Omental fat pad (tissue), 4 donors: ENCODE measurements around the gene COL4A1. TPM values are rescaled to one million over a fixed set of nuclear protein-coding genes. Genes with fewer than 3 reads are reported as not detected.

Experiments used
- ATAC-seq: fragments of 150-250 bp; one replicate; pipeline ENCODE4 v1.9.1; 2016; ENCODE audit warnings: mild to moderate bottlenecking, moderate library complexity; ENCODE audit not compliant: low FRiP score
- DNase-seq: peaks from one replicate; pipeline ENCODE4 v3.0.0-alpha.2; 2019; ENCODE audit warnings: low spot score
- total RNA-seq, 4 donors: library from RNA; depleted of rRNA; stranded (reverse); fragments of >200 nt; gene quantifications; one replicate each; pipeline ENCODE4 v1.1.0, GENCODE V29; 2016
- TF ChIP-seq, protein P1 (sequence below), 3 donors: fragments of 450-650 bp; IDR thresholded peaks; one replicate each; pipeline ENCODE4 v1.5.1; 2016 to 2017; ENCODE audit warnings: antibody characterized with exemption in 3 of 3, mild to moderate bottlenecking in 3 of 3, moderate library complexity in 2 of 3

The COL4A1 gene
- total RNA-seq, 4 donors from 2014 or later, result 611 to 1,113 (median 995) TPM

DNA sequence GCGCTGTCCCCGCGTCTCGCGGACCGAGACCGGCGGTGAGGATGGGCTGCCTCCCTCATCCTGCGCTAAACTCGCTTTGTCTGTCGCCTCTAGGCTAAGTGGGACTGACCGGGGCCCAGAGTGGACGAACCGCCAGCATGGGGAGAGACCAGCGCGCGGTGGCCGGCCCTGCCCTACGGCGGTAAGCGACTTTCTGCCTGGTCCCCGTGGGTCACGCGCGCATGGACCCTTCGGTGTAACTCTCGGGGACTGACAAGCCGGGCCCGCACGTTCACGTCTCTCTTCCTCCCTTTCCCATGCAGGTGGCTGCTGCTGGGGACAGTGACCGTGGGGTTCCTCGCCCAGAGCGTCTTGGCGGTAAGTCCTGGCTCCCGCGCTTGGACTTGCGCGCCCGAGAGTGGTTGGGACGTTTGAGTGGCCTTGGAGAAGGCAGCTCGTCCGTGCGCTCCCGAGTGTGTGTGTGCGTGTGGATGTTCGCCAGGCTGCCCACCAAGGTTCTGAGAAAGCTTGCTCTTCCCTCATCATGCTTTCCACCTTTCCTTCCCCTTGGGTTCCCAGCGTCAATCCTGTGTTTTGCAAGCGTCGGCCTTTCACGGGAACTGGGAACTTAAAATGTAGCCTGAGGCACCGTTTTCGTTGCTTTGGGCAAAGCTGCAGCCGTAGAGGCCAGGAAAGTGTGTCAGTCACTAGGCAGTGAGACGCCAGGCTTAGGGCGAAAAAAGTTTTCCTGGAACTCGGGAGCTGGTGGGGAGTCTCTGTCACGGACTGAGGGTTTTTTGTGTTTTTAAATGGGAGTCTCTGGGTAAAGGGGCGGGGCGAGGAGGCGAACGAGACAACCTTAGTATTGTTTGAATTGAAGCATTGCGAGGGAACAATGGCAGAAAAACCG, 1.1 kb upstream of the COL4A1 start:
- TF ChIP-seq, protein P1, sequence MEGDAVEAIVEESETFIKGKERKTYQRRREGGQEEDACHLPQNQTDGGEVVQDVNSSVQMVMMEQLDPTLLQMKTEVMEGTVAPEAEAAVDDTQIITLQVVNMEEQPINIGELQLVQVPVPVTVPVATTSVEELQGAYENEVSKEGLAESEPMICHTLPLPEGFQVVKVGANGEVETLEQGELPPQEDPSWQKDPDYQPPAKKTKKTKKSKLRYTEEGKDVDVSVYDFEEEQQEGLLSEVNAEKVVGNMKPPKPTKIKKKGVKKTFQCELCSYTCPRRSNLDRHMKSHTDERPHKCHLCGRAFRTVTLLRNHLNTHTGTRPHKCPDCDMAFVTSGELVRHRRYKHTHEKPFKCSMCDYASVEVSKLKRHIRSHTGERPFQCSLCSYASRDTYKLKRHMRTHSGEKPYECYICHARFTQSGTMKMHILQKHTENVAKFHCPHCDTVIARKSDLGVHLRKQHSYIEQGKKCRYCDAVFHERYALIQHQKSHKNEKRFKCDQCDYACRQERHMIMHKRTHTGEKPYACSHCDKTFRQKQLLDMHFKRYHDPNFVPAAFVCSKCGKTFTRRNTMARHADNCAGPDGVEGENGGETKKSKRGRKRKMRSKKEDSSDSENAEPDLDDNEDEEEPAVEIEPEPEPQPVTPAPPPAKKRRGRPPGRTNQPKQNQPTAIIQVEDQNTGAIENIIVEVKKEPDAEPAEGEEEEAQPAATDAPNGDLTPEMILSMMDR (IDR thresholded peaks at IDR 0.05), result no peak
- DNase-seq (no peak), ATAC-seq (no peak)

DNA sequence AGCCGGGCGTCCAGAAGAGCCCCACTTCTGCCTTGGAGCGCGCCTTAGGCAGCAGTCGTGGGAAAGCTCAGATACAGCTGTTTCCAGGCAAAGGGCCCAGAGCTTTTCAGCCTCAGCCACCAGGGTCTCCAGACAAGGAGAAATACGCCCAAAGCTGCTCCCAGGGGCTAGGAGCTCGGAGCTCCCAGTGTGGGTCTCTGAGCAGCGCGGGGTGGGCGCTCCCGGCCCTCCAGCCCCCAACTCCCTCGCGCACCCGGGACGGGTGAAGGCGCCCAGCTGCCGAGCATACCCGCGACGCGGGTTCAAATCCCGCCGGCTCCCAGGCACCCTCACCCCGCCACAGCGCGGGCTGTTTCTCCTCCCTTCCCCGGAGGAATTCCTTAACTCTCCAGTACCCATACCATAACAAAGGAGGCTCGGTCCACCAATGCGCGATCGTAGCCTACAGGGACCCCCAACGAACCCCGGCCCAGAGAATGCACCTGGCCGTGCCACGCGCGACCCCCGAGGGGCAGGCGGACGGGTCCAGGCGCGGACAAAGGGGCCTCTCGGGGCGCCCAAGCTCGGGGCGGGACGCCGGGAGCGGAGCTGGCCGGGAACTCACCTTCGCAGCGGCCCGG, 507 bp downstream of the COL4A1 start:
- ATAC-seq (no peak), DNase-seq (no peak)
- TF ChIP-seq, protein P1 (IDR thresholded peaks at IDR 0.05), result no peak

DNA sequence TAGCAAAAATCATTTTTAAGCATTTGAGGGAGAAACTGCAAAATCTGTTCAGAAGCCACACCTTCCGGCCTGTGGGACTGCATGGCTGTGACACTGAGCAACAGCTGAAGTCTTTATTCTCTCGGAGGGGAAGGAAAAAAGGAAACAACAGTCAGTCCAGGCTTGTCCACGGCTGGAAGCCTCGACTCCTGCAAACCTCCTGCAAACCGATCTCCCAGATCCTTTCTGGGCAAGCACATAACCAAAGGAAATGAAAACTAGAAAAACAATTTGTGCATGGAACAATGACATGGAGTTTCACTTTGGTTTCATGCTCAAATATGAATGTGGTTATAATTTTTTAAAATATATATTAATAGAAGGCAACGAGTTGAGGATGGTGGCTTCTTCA, 1.0 kb downstream of the COL4A1 start:
- no peak for DNase-seq
- no peak for ATAC-seq
- TF ChIP-seq, protein P1 (IDR thresholded peaks at IDR 0.05), result no peak

DNA sequence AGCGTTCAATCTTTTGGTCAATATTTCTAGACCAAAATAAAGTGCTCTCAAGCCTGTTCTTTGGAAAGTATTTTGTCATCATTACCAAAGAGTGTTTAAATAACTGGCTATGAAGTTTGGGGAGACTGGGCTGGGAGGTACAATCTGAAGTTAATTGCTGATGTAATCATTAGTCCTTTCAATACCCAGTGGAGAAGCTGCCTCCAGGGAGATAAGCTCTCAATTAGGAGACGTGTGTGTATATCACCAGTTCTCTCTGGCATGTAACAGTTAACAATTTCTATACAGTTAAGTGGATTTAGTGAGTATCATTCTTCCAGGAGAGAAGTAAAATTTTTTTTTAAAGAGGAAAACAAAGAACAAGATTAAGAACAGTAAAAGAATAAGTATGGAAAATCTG, 1.4 kb downstream of the COL4A1 start:
- ATAC-seq (no peak), DNase-seq (no peak)
- TF ChIP-seq, protein P1 (IDR thresholded peaks at IDR 0.05), result no peak

DNA sequence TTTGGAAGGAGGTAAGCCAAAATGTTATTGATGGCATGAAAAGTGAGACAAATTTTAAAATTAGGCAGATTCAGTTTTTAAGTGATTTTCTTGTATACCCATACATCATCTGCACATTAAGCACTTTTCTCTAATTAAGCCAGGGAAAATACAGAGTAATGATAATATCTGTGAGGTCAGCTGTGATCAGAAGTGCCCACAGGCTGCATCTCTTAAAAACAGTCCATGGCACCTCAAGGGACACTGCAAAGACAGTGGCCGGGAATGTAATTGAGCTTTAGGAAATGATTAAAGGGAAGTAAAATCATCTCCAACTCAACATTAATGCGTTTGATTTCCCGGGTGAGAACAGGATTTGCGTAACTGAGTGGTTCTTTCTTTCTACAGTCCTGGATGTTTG, 2.0 kb downstream of the COL4A1 start:
- TF ChIP-seq, protein P1 (IDR thresholded peaks at IDR 0.05), result no peak
- DNase-seq (no peak), ATAC-seq (no peak)

DNA sequence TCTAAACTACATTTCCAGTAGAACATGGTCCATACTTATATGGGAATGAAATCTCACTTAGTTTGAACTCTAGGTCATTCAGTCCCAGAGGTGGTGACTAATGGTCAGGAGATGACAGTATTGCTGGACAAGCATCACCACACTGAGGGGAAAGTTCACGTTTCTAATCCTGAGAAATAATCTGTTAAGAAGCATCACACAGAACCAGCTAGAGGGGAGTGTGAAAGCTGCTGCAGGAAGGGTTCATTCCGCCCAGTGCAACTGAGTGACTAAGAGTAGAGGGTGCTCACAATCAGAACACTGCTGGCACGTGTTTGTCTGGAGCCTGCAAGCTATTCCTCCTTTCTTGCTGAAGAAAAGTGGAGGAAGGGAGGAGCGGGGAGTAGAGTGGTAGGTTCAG, 2.7 kb downstream of the COL4A1 start:
- TF ChIP-seq, protein P1 (IDR thresholded peaks at IDR 0.05), result no peak
- no peak for DNase-seq
- no peak for ATAC-seq

DNA sequence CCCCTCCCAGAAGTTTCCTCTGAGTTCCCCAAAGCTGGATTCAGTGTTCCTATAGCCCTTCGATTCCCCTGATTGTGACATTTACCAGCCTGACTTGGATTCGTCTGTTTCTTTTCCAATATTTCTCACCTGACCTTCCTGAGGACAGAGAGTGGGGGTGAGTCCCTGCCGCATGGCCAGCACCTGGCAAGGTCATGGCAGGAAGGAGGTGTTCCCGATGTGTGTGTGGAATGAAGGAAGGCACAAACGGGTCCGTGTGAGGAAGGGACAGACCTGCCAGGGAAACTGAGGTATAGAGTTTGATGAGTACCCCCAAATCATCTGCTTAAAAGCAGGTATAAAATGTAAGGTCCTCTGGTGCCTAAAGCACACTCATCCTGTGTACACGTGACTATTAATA, 3.3 kb downstream of the COL4A1 start:
- DNase-seq, result no peak
- ATAC-seq, result no peak
- TF ChIP-seq, protein P1 (IDR thresholded peaks at IDR 0.05), result no peak
